Measurements from ENCODE around the gene KLHDC7B.
A peak's percentile ranks its signal among the peaks of the same experiment; 100 is the strongest.
"Not testable (repeated sequence)": the region's sequence is repeated elsewhere in the genome, so short reads cannot be mapped to it uniquely, and the experiment has no call there.

KLHDC7B gene

DNA sequence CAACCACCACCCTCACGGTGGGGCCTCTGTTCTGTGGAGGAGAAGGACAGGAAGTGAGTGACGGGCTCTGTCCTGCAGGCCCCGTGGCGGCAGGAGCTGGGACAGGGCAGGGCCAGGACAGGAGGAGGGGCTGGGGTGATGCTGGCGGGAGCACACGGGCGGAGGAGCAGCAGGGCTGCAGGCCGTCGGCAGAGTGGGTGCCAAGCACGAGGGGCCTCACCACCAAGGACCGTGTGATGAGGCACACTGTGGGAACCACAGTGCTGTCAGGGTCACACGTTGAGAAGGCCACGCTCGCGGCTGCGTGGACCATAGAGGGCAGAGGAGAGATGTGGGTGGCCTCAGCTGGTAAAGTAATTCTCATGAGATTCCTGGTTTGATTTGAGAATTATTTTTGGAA lies 28.8 kb upstream of the KLHDC7B start:
- no peak for FAIRE-seq
- DNase-seq (ENCODE audit: insufficient read length, low spot score) = no peak

- FAIRE-seq = no peak
- DNase-seq (ENCODE audit: insufficient read length, low spot score) = no peak
Observed at GRCh38 chr22:50517495-50518260, 28.0 kb upstream of the KLHDC7B start.

DNA sequence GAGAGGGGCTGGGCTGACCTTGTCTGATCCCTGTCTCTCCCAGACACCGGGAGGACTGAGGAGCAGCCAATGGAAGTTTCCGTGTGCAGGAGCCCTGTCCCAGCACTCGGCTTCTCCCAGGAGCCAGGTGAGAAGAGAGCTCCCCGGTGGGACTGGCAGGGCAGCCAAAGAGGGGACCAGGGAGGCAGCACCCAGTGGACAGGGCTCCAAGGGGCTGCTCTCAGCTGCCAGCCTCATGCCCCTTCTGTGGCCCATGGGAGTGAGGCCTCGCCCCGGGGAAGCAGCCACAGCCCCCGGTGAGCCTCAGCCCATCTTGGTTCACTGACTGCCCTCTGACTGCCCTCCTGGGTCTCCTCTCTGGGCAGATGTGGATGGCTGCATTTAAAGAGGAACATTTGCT lies 27.1 kb upstream of the KLHDC7B start:
- no peak for DNase-seq (ENCODE audit: insufficient read length, low spot score)
- no peak for FAIRE-seq

GRCh38 chr22:50519151-50519550 lies 26.5 kb upstream of the KLHDC7B start:
- no peak for FAIRE-seq
- no peak for DNase-seq (ENCODE audit: insufficient read length, low spot score)

GRCh38 chr22:50520184-50520583 lies 25.5 kb upstream of the KLHDC7B start:
- DNase-seq (ENCODE audit: insufficient read length, low spot score); FAIRE-seq: not testable (repeated sequence)

DNA sequence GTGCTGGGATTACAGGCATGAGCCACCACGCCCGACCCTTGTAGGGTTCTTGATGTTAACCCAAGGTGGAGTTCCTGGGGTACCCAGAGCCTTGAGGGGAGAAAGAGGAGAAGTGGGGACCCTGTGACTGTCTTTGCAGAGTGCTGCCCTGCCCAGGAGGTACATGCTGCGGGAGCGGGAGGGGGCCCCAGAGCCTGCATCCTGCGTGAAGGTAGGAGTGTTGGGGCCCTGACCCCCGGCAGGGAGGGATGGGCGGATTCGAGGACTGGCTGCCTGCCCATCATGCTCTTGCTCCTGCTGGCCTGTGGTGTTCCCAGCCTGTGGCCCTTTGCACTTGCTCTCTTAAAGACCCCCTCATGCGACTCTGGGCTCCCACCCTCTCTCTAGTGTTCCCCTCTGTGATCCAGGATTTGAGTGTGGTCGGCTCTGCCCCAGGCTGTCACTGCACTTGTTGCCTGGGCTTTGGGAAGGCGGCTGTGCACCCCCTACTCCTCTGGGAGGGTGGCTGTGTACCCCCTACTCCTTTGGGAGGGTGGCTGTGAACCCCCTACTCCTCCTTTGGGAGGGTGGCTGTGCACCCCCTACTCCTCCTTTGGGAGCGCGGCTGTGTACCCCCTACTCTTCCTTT lies 24.8 kb upstream of the KLHDC7B start:
- no peak for DNase-seq (ENCODE audit: insufficient read length, low spot score)
- no peak for FAIRE-seq

GRCh38 chr22:50521710-50522109 lies 24.0 kb upstream of the KLHDC7B start:
- FAIRE-seq (no peak), DNase-seq (ENCODE audit: insufficient read length, low spot score) (no peak)

DNA sequence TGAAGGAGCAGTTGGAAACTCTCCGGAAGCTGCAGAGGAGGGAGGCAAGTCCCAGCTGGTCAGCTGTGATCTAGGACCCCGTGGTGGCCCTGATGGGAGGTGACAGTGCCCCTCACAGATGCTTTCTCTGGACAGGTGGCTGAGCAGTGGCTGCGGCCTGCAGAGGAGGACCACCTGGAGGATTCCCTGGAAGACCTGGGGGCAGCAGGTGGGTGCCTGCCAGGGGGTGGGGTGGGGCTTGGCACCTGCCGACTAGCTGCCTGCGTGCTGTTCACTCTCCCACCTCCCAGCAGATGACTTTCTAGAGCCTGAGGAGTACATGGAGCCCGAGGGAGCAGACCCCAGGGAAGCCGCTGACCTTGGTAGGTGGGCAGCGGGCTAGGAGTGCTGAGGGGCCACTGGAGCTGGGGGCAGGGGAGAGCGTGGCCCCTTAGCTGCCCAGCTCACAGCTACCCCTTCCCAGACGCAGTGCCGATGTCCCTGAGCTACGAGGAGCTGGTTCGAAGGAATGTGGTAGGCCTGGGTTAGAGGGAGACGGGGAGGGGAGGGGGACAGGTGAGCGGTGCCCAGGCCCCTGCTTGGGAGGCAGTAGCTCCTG lies 23.4 kb upstream of the KLHDC7B start:
- FAIRE-seq (no peak), DNase-seq (ENCODE audit: insufficient read length, low spot score) (no peak)

- DNase-seq (ENCODE audit: insufficient read length, low spot score) (no peak), FAIRE-seq (no peak)
Observed at GRCh38 chr22:50522806-50523438, 22.8 kb upstream of the KLHDC7B start.

GRCh38 chr22:50523458-50523805 lies 22.3 kb upstream of the KLHDC7B start:
- no peak for FAIRE-seq
- DNase-seq (ENCODE audit: insufficient read length, low spot score) = no peak

GRCh38 chr22:50523806-50524675 lies 21.7 kb upstream of the KLHDC7B start:
- no peak for DNase-seq (ENCODE audit: insufficient read length, low spot score)
- no peak for FAIRE-seq

GRCh38 chr22:50524676-50525103 lies 21.0 kb upstream of the KLHDC7B start:
- DNase-seq (ENCODE audit: insufficient read length, low spot score) = no peak
- FAIRE-seq = no peak

- peak; percentile 96 for DNase-seq (ENCODE audit: insufficient read length, low spot score)
- FAIRE-seq = peak; percentile 87
Observed at GRCh38 chr22:50525104-50525857, 20.4 kb upstream of the KLHDC7B start, which contains the start of gene SCO2. SCO2 (minus strand) TSS chr22:50525598; CDS start chr22:50524411, 1,187 bp downstream.

- no peak for FAIRE-seq
- no peak for DNase-seq (ENCODE audit: insufficient read length, low spot score)
Observed at GRCh38 chr22:50525858-50526107, 19.9 kb upstream of the KLHDC7B start.

- DNase-seq (ENCODE audit: insufficient read length, low spot score) (peak; percentile 51), FAIRE-seq (no peak)
Observed at GRCh38 chr22:50526108-50526833, 19.4 kb upstream of the KLHDC7B start.

- FAIRE-seq = no peak
- DNase-seq (ENCODE audit: insufficient read length, low spot score) = no peak
Observed at GRCh38 chr22:50526834-50527801, 18.6 kb upstream of the KLHDC7B start.

DNA sequence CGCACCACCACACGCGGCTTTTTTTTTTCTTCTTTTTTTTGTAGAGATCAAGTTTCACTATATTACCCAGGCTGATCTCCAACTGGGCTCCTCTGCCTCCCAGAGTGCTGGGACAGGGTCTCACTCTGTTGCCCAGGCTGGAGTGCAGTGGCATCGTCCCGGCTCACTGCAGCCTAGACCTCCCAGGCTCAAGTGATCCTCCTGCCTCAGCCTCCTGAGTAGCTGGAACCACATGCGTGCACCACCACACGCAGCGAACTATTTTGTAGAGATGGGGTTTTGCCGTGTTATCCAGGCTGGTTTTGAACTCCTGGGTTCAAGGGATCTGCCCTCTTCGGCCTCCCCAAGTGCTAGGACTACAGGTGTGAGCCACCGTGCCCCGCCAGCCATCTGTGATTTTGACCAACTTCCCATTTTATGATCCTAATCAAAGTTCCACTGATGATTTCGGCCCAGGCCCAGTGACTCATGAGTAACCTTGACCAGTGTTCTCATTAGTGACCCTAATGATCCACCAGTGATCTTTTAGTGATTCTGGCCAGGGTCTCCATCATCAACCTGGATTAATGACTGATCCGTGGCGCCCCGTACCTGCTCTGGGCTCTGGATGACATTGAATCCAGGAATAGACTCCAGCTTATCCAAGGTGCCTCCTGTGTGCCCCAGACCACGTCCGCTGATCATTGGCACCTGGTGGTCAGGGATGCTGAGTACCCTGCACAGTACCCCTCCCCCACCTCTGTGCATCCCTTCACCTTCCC lies 17.6 kb upstream of the KLHDC7B start:
- no peak for DNase-seq (ENCODE audit: insufficient read length, low spot score)

More for the DNA sequence above, 17.6 kb upstream of the KLHDC7B start:
- no peak for FAIRE-seq
